Measurements from ENCODE around the gene RUNX3.

DNA sequence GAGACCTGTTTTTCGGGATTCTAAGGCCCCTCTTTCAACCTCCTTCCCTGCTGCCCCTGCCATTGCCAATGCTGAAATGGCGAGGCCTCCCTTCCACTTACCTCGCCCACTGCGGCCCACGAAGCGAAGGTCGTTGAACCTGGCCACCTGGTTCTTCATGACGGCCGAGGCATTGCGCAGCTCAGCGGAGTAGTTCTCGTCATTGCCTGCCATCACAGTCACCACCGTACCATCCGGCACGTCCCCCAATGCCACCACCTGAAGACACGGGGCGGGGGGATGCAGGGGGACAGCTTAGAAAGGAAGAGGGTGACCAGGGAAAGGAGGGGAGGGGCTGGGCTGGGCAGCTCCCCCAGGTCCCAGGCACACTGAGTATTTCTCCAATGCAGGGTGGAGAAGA, 2.6 kb downstream of the RUNX3 start:
- no peak for TF ChIP-seq POLR2AphosphoS5 (IDR thresholded peaks at IDR 0.05)
- TF ChIP-seq, protein P1, sequence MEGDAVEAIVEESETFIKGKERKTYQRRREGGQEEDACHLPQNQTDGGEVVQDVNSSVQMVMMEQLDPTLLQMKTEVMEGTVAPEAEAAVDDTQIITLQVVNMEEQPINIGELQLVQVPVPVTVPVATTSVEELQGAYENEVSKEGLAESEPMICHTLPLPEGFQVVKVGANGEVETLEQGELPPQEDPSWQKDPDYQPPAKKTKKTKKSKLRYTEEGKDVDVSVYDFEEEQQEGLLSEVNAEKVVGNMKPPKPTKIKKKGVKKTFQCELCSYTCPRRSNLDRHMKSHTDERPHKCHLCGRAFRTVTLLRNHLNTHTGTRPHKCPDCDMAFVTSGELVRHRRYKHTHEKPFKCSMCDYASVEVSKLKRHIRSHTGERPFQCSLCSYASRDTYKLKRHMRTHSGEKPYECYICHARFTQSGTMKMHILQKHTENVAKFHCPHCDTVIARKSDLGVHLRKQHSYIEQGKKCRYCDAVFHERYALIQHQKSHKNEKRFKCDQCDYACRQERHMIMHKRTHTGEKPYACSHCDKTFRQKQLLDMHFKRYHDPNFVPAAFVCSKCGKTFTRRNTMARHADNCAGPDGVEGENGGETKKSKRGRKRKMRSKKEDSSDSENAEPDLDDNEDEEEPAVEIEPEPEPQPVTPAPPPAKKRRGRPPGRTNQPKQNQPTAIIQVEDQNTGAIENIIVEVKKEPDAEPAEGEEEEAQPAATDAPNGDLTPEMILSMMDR (IDR thresholded peaks at IDR 0.05) = no peak
- no peak for TF ChIP-seq POLR2A (IDR thresholded peaks at IDR 0.05)
- no peak for TF ChIP-seq EP300 (IDR thresholded peaks at IDR 0.05)

Measured in upper lobe of left lung (tissue), 4 donors.